Ammon's horn (tissue), 1 donor: ENCODE measurements around the gene TMEM117.

ENCODE experiments used
- DNase-seq: peaks from one replicate; pipeline ENCODE4 v3.0.0-alpha.2; 2016; ENCODE audit warnings: low spot score

The TMEM117 gene

GRCh38 chr12:44380861-44381260 lies 545.0 kb downstream of the TMEM117 start:
- no peak for DNase-seq

- no peak for DNase-seq
Measured at GRCh38 chr12:44381341-44381740, 545.5 kb downstream of the TMEM117 start.

- no peak for DNase-seq
Measured at GRCh38 chr12:44384136-44384535, 548.3 kb downstream of the TMEM117 start.

GRCh38 chr12:44385964-44386363 lies 550.1 kb downstream of the TMEM117 start:
- no peak for DNase-seq

GRCh38 chr12:44387581-44387980 lies 551.7 kb downstream of the TMEM117 start:
- no peak for DNase-seq

GRCh38 chr12:44389038-44389437 lies 553.2 kb downstream of the TMEM117 start:
- no peak for DNase-seq

GRCh38 chr12:44389896-44390295 lies 554.0 kb downstream of the TMEM117 start:
- DNase-seq: no peak

- DNase-seq: no peak
Measured at GRCh38 chr12:44397631-44398030, 561.8 kb downstream of the TMEM117 start.

- DNase-seq: no peak
Measured at GRCh38 chr12:44403185-44403584, 567.3 kb downstream of the TMEM117 start.

- DNase-seq: no peak
Measured at GRCh38 chr12:44405297-44405696, 569.4 kb downstream of the TMEM117 start.

- DNase-seq: no peak
Measured at GRCh38 chr12:44422559-44422958, 586.7 kb downstream of the TMEM117 start.

GRCh38 chr12:44428825-44429224 lies 592.9 kb downstream of the TMEM117 start:
- DNase-seq: no peak

GRCh38 chr12:44431647-44432343 lies 595.9 kb downstream of the TMEM117 start:
- DNase-seq: no peak

- DNase-seq: no peak
Measured at GRCh38 chr12:44433659-44434058, 597.8 kb downstream of the TMEM117 start.

GRCh38 chr12:44436756-44437155 lies 600.9 kb downstream of the TMEM117 start:
- no peak for DNase-seq
